NCI-H2171 (cell line): ENCODE results near the gene SENP3.
"Not testable (repeated sequence)": the region's sequence is repeated elsewhere in the genome, so short reads cannot be mapped to it uniquely, and the experiment has no call there.

Experiments
- DNase-seq: peaks from one replicate; lab custom pipeline; 2025; lab: John Stamatoyannopoulos, UW

Gene SENP3

GRCh38 chr17:7597561-7597960 lies 35.8 kb downstream of the SENP3 start:
- DNase-seq = not testable (repeated sequence)

- DNase-seq = no peak
Measured at GRCh38 chr17:7606280-7606679, 44.6 kb downstream of the SENP3 start.

- no peak for DNase-seq
Measured at GRCh38 chr17:7610641-7611040, 48.9 kb downstream of the SENP3 start.

- DNase-seq = no peak
Measured at GRCh38 chr17:7611635-7612293, 50.0 kb downstream of the SENP3 start.

GRCh38 chr17:7612294-7612640 lies 50.5 kb downstream of the SENP3 start:
- no peak for DNase-seq

GRCh38 chr17:7613769-7614424 lies 52.2 kb downstream of the SENP3 start:
- DNase-seq = no peak

- peak; percentile 99 for DNase-seq
Measured at GRCh38 chr17:7614425-7615264, 52.9 kb downstream of the SENP3 start, which contains the start of gene FXR2. Gene FXR2, minus strand, starts transcription at chr17:7614897. Its CDS starts 365 bp downstream, at chr17:7614532.

DNA sequence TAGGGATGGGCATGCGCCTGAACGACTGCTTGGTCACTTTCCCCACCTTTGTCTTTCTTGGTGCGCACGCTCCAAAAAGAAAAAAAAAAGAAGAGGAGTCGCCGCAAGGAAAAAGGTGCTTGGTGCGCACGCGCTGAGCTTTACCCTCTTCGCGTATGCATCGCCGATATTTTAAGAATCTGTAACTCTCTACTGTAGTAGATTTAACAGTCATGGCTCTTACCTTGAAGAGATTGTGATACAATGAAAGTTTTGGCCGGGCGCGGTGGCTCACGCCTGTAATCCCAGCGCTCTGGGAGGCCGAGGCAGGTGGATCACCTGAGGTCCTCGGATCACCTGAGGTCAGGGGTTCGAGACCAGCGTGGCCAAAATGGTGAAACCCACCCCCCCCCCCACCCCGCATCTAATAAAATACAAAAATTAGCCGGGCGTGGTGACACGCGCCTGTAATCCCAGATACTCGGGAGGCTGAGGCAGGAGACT lies 53.6 kb downstream of the SENP3 start:
- no peak for DNase-seq

DNA sequence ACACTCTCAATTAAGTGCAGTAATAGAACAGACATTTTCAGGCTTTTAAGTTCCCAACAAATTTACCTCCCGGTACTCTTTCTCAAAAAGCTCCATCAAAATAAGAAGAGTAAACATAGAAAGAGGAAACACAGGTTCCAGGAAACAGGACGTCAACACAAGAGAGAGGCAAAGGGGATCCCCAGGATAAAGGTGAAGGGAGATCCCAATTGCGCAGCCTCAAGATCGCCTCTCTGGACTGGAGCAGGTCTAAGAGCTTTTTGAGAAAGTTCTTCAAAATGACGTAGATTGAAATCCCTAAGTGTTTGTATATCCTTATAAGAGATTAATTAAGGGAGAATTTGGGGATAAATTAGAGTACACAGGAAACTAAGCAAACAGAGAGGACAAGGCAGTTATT lies 56.9 kb downstream of the SENP3 start:
- DNase-seq = no peak

GRCh38 chr17:7620835-7621234 lies 59.1 kb downstream of the SENP3 start:
- DNase-seq = no peak
